HG02588 (cell line): Measurements from ENCODE around the gene RARG.
"Not testable (repeated sequence)": the region's sequence is repeated elsewhere in the genome, so short reads cannot be mapped to it uniquely, and the experiment has no call there.

Source experiments
- ATAC-seq: cut with Tn5 transposase; IDR thresholded peaks from one replicate; pipeline ENCODE4 v1.9.1; 2021; ENCODE audit warnings: mild to moderate bottlenecking, moderate library complexity; ENCODE audit not compliant: unreplicated experiment

RARG gene

DNA sequence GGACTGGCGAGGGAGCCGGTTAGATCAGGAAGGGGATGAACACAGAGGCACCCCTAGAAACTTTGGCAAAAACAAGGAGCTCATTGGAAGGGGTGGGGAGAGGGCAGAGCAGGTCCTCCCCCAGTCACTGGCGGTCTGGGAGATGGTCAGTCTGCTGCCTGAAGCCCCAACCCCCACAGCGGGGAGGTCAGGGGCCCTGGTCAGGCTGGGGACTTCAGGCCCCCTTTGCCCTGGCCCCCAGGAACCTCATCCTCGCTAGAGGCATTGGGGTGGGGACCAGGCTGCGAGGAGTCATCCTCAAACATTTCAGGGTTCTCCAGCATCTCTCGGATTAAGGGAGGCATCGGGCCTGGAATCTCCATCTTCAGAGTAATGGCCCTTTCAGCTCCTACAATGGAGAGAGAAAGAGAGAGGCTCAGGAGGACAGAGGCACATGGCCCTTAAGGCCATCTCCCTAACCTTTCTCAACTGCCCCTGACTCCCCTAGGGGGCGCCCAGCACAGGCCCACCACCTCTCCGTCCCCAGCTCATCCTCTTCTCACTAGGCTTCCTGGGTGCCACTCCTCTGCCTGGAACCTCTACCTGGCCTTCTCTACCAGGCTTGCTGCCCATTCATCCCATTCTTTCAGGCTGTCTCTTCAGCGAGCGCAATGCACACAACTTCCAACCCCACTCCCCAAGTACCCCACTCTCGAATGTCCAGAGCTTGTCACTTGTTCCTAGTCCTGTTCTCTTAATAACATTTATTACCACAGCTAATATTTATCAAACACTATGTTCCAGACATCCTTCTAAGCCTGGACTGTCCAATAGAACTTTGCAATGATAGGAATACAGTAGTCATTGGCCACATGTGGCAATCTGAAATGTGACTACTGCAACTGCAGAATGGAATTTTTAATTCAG lies 20.3 kb downstream of the RARG start:
- no peak for ATAC-seq

DNA sequence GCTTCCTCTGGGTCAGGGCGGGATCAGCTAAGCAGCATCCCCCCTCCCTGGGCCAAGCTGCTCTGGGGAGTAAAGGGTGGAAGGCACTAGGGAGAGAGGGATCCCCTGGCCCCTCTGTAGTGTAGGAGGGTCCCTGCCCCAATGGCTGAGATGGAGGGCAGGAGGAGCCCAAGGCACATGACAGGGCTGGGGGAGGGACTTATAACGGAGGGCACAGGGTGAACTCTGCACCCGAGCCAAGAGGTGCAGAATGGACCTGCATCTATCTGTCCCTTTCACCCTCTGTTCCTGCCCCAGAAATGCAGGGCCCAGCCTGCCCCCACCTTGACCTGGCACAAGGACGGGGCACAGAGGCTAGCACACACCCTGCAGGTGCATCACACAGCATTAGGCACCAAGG lies 21.2 kb downstream of the RARG start:
- ATAC-seq: no peak

DNA sequence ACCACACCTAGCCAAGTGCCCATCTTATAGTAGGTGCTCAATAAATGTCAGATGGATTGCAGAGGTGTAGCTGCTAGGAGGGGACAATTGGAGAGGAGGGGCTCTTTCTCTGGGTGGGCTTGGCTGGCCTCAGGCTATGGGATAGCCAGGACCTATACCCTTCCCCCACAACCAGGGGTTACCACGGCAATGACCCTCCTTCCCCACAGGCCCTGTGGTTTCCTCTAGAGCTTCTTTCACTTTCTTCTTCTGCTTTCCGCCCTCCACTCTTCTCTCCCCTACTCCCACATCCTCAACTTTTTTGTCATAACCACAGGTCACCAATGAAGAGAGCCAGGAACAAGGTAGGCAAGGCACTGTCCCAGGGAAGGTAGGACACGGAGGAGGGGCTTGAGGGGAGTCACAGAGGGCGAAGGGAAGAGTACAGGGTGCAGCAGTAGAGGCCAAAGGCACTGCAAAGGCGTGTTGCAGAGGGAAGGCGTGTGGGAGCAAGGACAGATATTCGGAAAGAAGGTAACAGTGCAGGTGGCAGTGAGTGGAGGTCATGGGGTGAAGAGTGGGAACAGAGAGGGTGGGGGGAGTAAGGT lies 23.0 kb downstream of the RARG start:
- ATAC-seq: peak; percentile 40

GRCh38 chr12:53208435-53208834 lies 23.6 kb downstream of the RARG start:
- no peak for ATAC-seq

DNA sequence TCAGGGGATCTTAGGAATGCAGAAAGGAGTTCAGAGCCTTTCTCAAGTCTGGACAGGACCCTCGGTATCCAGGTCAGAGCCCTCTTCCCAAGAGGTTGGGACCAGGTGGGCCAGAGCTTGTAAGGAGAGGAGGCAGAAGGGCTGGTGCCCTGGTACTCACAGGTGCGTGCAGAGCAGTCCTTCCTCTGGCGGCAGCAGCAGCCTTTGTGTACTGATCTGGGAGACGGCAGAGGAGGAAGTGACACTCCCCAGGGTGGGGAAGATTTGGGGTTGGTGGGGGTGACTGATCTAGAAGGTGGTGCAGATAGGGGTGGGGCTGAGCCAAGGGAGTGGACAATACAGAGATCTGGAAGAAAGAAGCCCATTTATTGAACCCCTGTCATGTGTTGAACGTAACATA lies 25.0 kb downstream of the RARG start, which contains the start of gene ITGB7:
ITGB7 (minus strand) TSS at position 210 of the 400 bp plus-strand sequence. CDS start 6,808 bp downstream, outside the sequence.
- ATAC-seq: peak; percentile 49

DNA sequence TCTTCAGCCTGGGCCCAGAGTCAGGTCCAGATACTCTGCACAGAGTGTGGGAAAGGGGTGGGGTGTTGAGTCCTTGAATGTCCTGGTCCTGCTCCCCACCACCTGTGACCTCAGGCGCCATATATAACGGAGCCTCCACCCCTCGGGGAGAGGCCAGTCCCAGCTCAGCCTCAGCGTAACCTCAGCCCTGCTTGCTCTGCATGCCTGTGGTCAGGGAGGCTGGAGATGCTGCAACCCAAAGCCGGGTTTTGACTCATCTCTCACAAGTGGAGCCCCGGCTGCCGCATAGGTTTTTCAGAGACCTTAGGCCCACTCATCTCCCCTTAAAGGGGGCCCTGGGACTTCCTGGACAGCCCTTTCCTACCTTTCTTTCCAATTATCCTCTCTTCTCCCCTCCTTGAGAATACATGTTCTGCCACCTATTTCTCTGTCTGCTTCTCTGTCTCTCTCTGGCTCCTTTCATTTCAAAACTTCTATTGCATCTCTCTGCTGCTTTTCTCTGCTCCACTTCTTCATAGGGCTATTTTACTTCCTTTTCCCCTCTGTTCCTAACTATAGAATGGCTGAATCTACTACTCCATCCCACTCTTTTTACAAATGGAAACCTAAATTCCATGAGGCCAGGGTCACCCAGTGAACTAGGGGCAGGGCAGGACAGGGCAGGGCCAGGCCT lies 26.1 kb downstream of the RARG start:
- peak; percentile 57 for ATAC-seq

DNA sequence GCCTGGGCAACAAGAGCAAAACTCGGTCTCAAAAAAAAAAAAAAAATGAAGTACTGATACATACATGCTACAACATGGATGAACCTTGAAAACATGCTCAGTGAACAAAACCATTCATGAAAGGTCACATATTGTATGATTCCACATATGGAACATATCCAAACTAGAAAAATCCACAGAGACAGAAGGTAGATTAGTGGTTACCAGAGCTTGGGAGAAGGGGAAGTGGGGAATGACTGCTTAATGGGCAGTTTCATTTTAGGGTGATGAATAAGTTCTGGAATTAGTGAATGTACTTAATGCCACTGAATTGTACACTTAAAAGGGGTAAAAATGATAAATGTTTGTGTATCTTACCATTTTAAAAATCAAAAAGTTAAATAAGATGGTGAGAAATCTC lies 27.7 kb downstream of the RARG start:
- no peak for ATAC-seq

DNA sequence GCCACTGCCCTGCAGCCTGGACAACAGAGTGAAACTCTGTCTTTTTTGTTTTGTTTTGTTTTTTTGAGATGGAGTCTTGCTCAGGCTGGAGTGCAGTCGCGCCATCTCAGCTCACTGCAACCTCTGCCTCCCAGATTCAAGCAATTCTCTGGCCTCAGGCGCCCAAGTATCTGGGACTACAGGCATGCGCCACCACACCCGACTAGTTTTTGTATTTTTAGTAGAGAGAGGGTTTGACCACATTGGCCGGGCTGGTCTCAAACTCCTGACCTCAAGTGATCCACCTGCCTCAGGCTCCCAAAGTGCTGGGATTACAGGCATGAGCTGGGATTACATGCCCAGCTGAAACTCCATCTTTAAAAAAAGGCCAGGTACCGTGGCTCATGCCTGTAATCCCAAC lies 29.7 kb downstream of the RARG start:
- not testable (repeated sequence) for ATAC-seq

GRCh38 chr12:53201639-53202038 lies 30.4 kb downstream of the RARG start:
- ATAC-seq: no peak

GRCh38 chr12:53201177-53201541 lies 30.9 kb downstream of the RARG start:
- ATAC-seq: no peak

- peak; percentile 47 for ATAC-seq
Observed at GRCh38 chr12:53200458-53201176, 31.4 kb downstream of the RARG start.

DNA sequence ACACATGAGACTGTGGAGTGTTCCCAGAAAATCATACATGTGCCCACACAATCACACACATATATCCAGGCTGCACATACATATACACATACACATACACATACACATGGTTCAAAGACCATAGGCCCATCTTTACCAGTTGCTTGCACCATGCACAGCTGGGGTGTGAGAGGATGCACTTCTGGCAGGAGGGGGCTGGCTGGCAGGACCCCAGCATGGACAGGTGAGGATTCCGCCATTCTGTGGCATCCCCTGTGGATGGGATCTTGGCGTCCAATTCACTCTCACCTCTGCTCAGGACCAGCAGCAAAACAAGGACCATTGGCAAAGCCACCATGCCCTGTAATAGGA lies 31.9 kb downstream of the RARG start:
- ATAC-seq: peak; percentile 10

GRCh38 chr12:53199700-53200099 lies 32.3 kb downstream of the RARG start:
- ATAC-seq: no peak

DNA sequence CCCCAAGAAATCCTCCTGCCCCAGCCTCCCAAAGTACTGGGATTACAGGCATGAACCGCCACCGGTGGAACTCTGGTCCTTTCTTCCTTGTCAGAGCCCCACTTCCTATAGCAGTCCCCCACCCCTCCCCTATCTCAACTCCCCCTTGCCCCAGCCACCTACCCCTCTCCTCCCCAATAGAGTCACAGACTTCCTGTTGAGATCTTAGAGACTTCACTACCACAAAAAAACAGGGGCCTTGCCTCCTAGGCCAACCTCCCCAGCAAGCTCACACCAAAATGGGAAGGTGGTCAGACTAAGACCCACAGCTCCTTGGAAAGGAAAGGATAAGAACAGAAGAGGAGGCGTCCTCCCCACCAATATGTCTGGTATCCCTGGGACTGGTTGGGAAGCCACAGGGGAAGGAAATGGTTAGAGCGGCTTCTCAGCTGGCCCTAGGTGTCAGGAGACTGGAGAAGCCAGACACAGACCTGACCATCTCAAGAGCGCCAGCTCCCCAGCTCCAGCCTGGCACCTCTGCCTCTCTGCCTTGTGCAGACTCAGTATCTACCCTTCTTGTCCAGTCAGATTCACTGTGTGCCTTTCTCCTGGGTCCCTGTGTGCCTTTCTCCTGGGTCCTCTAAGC lies 33.4 kb downstream of the RARG start:
- ATAC-seq: no peak

GRCh38 chr12:53197011-53197640 lies 34.9 kb downstream of the RARG start:
- no peak for ATAC-seq

GRCh38 chr12:53196486-53196885 lies 35.5 kb downstream of the RARG start:
- ATAC-seq: no peak

- ATAC-seq: no peak
Observed at GRCh38 chr12:53195516-53196420, 36.2 kb downstream of the RARG start.

GRCh38 chr12:53194973-53195372 lies 37.0 kb downstream of the RARG start:
- ATAC-seq: no peak

- ATAC-seq: no peak
Observed at GRCh38 chr12:53193985-53194716, 37.9 kb downstream of the RARG start.
